HepG2 (cell line): ENCODE measurements around the gene SERPINB11. TPM values are rescaled to one million over a fixed set of nuclear protein-coding genes. Genes with fewer than 3 reads are reported as not detected.

ENCODE experiments used
- ATAC-seq: fragments of 200-7000 bp; cut with Tn5 transposase; 3 replicates; pipeline ENCODE4 v1.9.1; 2020; ENCODE audit warnings: mild to moderate bottlenecking, moderate library complexity
- BruUV-seq: library from RNA; stranded (reverse); fragments of 400-500 nt; replicated peaks from 2 replicates; lab custom pipeline; 2021; lab: Mats Ljungman, UMichigan
- CTCF ChIA-PET: fragments of 300-600 bp; formaldehyde crosslinking; extraction: SDS; loops from one replicate; lab custom pipeline; 2021; ENCODE audit warnings: low total read pairs, inconsistent platforms, low intra/inter-chr PET ratio; lab: Yijun Ruan, JAX
- POLR2A ChIA-PET: fragments of 350-600 bp; sonication (Branson Sonifier 250); formaldehyde crosslinking; loops from one replicate; lab custom pipeline; 2020; ENCODE audit warnings: antibody characterized with exemption, inconsistent platforms; lab: Yijun Ruan, JAX
- DNase-seq: peaks from one replicate; pipeline ENCODE4 v3.0.0-alpha.2; 2015; ENCODE audit warnings: low spot score
- FAIRE-seq: peaks from 3 replicates; lab custom pipeline; 2011; peaks lifted over from hg19 to GRCh38; lab: Jason Lieb, UNC
- H2AFZ ChIP-seq: one replicate; pipeline ENCODE4 v1.6.1; 2011; ENCODE audit warnings: low read length, inconsistent platforms
- H3K27ac ChIP-seq: fragments of 300-600 bp; 3 replicates; pipeline ENCODE4 v1.8.0; 2011; ENCODE audit warnings: mixed run types, mild to moderate bottlenecking, mixed read lengths, low read length, inconsistent platforms; ENCODE audit not compliant: insufficient read depth; ENCODE audit errors: extremely low read length
- H3K27me3 ChIP-seq, 2 experiments: fragments of 200-600 bp in 1 of 2; 2 replicates in 1 of 2; 3 replicates in 1 of 2; pipeline versions ENCODE4 v1.6.0 to v1.8.0; 2011; ENCODE audit warnings: low read length in 2 of 2, mild to moderate bottlenecking in 2 of 2, moderate library complexity in 2 of 2, inconsistent platforms in 1 of 2; ENCODE audit not compliant: insufficient read depth in 2 of 2, control insufficient read depth in 1 of 2
- H3K36me3 ChIP-seq, 2 experiments: fragments of 200-600 bp in 1 of 2; replicated peaks in 1 of 2; 2 replicates in 1 of 2; 3 replicates in 1 of 2; pipeline versions ENCODE4 v1.5.1 to v1.8.0; 2011; ENCODE audit warnings: low read length in 2 of 2, inconsistent platforms in 1 of 2; ENCODE audit not compliant: insufficient read depth in 2 of 2, control insufficient read depth in 1 of 2
- H3K4me1 ChIP-seq: 2 replicates; pipeline ENCODE4 v1.5.1; 2012; ENCODE audit warnings: low read length, inconsistent platforms; ENCODE audit not compliant: insufficient read depth
- H3K4me2 ChIP-seq: 2 replicates; pipeline ENCODE4 v1.6.0; 2011; ENCODE audit warnings: low read depth, low read length, inconsistent platforms
- H3K4me3 ChIP-seq, 3 experiments: fragments of 200-600 bp in 1 of 3; sonication (generic), shearing (Covaris generic) in 1 of 3; replicated peaks in 1 of 3; 2 replicates each; pipeline ENCODE4 v1.5.1; 2011 to 2016; ENCODE audit warnings: low read length in 3 of 3, inconsistent platforms in 2 of 3, low read depth in 2 of 3, mild to moderate bottlenecking in 2 of 3, control low read depth in 1 of 3, mixed read lengths in 1 of 3; ENCODE audit not compliant: insufficient read depth in 1 of 3
- H3K79me2 ChIP-seq: one replicate; pipeline ENCODE4 v1.6.1; 2011; ENCODE audit warnings: low read length, inconsistent platforms; ENCODE audit not compliant: insufficient read depth
- H3K9ac ChIP-seq: 2 replicates; pipeline ENCODE4 v1.6.0; 2011; ENCODE audit warnings: mild to moderate bottlenecking, low read depth, low read length, inconsistent platforms; ENCODE audit not compliant: insufficient read depth
- H3K9me3 ChIP-seq: 2 replicates; pipeline ENCODE4 v1.5.1; 2012; ENCODE audit warnings: mild to moderate bottlenecking, low read length
- H4K20me1 ChIP-seq: 2 replicates; pipeline ENCODE4 v1.6.0; 2011; ENCODE audit warnings: inconsistent platforms, mild to moderate bottlenecking, low read length, moderate library complexity; ENCODE audit not compliant: insufficient read depth
- CERS6 ChIP-seq: sonication (generic); formaldehyde crosslinking; IDR thresholded peaks from 2 replicates; pipeline ENCODE4 v1.5.0; 2020; ENCODE audit warnings: missing genetic modification reagents
- GTF3A ChIP-seq: sonication (generic); formaldehyde crosslinking; conservative IDR thresholded peaks from 2 replicates; pipeline ENCODE4 v1.4.0; 2020; ENCODE audit warnings: mild to moderate bottlenecking, missing genetic modification reagents
- KLF11 ChIP-seq: IDR thresholded peaks from 2 replicates; pipeline ENCODE4 v1.6.1; 2016; ENCODE audit warnings: missing compliant biosample characterization
- KLF15 ChIP-seq: sonication (generic); formaldehyde crosslinking; IDR thresholded peaks from 2 replicates; pipeline ENCODE4 v1.8.1; 2023; ENCODE audit warnings: borderline replicate concordance, mild to moderate bottlenecking, inconsistent platforms, missing genetic modification reagents, mixed read lengths
- NCOA2 ChIP-seq: sonication (generic); formaldehyde crosslinking; IDR thresholded peaks from 2 replicates; pipeline ENCODE4 v1.8.0; 2022; ENCODE audit warnings: inconsistent platforms
- NFYC ChIP-seq: IDR thresholded peaks from 2 replicates; pipeline ENCODE4 v1.6.1; 2016; ENCODE audit warnings: missing genetic modification reagents, missing compliant biosample characterization
- ONECUT2 ChIP-seq: sonication (generic); formaldehyde crosslinking; IDR thresholded peaks from 2 replicates; pipeline ENCODE4 v1.4.0; 2020; ENCODE audit warnings: missing genetic modification reagents
- PREB ChIP-seq: sonication (generic); formaldehyde crosslinking; IDR thresholded peaks from 2 replicates; pipeline ENCODE4 v1.4.0; 2020; ENCODE audit warnings: missing genetic modification reagents
- TEF ChIP-seq: sonication (generic); formaldehyde crosslinking; IDR thresholded peaks from 2 replicates; pipeline ENCODE4 v1.5.0; 2020; ENCODE audit warnings: missing genetic modification reagents
- WIZ ChIP-seq: sonication (generic); formaldehyde crosslinking; IDR thresholded peaks from 2 replicates; pipeline ENCODE4 v1.5.1; 2020; ENCODE audit warnings: mild to moderate bottlenecking, missing genetic modification reagents
- YEATS2 ChIP-seq: sonication (generic); formaldehyde crosslinking; IDR thresholded peaks from 2 replicates; pipeline ENCODE4 v1.4.0; 2020; ENCODE audit warnings: missing genetic modification reagents, borderline replicate concordance
- ZNF136 ChIP-seq: sonication (generic); formaldehyde crosslinking; IDR thresholded peaks from 2 replicates; pipeline ENCODE4 v1.8.1; 2022; ENCODE audit warnings: low read depth, mild to moderate bottlenecking, moderate library complexity, missing genetic modification reagents
- ZNF710 ChIP-seq: sonication (generic); formaldehyde crosslinking; IDR thresholded peaks from 2 replicates; pipeline ENCODE4 v1.5.0; 2020; ENCODE audit warnings: mild to moderate bottlenecking, missing genetic modification reagents, borderline replicate concordance
- WGBS: methylation state at CpG from one replicate; pipeline ENCODE4 v1.1.6; 2017; ENCODE audit warnings: low lambda C conversion rate; 5-methylcytosine and 5-hydroxymethylcytosine counted together
- in situ Hi-C: cut with HindIII; loops from 2 replicates; pipeline ENCODE4 v1.10.0; 2017; ENCODE audit warnings: low pct_unique_long_range_greater_than_20kb; ENCODE audit not compliant: extremely low pct_ligation_motif_present
- intact Hi-C: fragments of 100-400 bp; cut with micrococcal nuclease; formaldehyde crosslinking; loops from one replicate; pipeline ENCODE4 v1.10.0; 2022; ENCODE audit not compliant: unreplicated experiment
- polyA plus RNA-seq, 8 experiments: library from polyadenylated mRNA; depleted of rRNA in 3 of 8; stranded (reverse) in 7 of 8; unstranded in 1 of 8; fragments of >200 nt; fragmentation: Illumina TruSeq in 4 of 8; extraction: Trizol in 4 of 8; gene quantifications; 2 replicates each; pipeline versions ENCODE4 v1.2.1 to v1.2.3, GENCODE V29; 2011 to 2016; ENCODE audit warnings: low read depth in 4 of 8, missing spikeins in 1 of 8, mixed read lengths in 1 of 8; ENCODE audit not compliant: insufficient read depth in 1 of 8
- total RNA-seq, 5 experiments: library from RNA; depleted of rRNA; stranded (reverse); fragments of >200 nt; fragmentation: Illumina TruSeq; extraction: Trizol; gene quantifications; 2 replicates each; pipeline ENCODE4 v1.2.3, GENCODE V29; 2016; ENCODE audit warnings: low read depth in 1 of 5

The SERPINB11 gene
- total and polyA plus RNA-seq, 2 of the 13 experiments (the other 11 are each of a cell fraction or from before 2014, with no cell fraction given) = not detected

- no peak for ATAC-seq
- in situ Hi-C loops = no loop called here
- ChIA-PET CTCF (no interaction called here), POLR2A (no interaction called here)
- Histone ChIP-seq H3K4me1 (no peaks in the 10 kb centered on the region), H3K27ac (no peak overlapping the region), H3K27me3 (no peaks in the 10 kb centered on the region), H3K4me3 (no peak overlapping the region), H2AFZ (no peak overlapping the region), H3K9ac (no peak overlapping the region), H3K4me2 (no peak overlapping the region), H4K20me1 (no peaks in the 10 kb centered on the region), H3K36me3 (no peaks in the 10 kb centered on the region), H3K9me3 (peaks cover 15% of the 10 kb centered on the region; the same call in 1 of the 2 replicates), H3K79me2 (no peaks in the 10 kb centered on the region)
- WGBS = 21% methylated on average over 3 of the region's 3 CpGs
- intact Hi-C loops = no loop called here
- DNase-seq = no peak
- no peak for TF ChIP-seq PREB
- TF ChIP-seq TEF (CRISPR knock-in tag) = no peak
- BruUV-seq = no TSS peak
- FAIRE-seq = no peak
Observed at GRCh38 chr18:63708650-63709049, 5.9 kb downstream of the SERPINB11 start.

GRCh38 chr18:63725682-63726480, 23.1 kb downstream of the SERPINB11 start:
- Histone ChIP-seq H3K4me2 (no peak overlapping the region), H3K79me2 (no peaks in the 10 kb centered on the region), H3K27ac (no peak overlapping the region), H3K27me3 (no peaks in the 10 kb centered on the region; a peak in 1 of 5 replicates), H3K4me1 (no peaks in the 10 kb centered on the region), H4K20me1 (no peaks in the 10 kb centered on the region), H2AFZ (no peak overlapping the region), H3K9ac (no peak overlapping the region), H3K9me3 (no peaks in the 10 kb centered on the region), H3K4me3 (no peak overlapping the region), H3K36me3 (no peaks in the 10 kb centered on the region)
- BruUV-seq = no TSS peak
- POLR2A ChIA-PET = no interaction called here
- DNase-seq (no peak), FAIRE-seq (no peak), ATAC-seq (no peak)
- 7% methylated on average over 3 of the region's 3 CpGs for WGBS
- in situ Hi-C loops = no loop called here
- intact Hi-C loops = no loop called here
- CTCF ChIA-PET = no interaction called here
- TF ChIP-seq ZNF136 (no peak), KLF15 (no peak), NCOA2 (CRISPR knock-in tag) (no peak), CERS6 (CRISPR knock-in tag) (no peak), ONECUT2 (no peak), YEATS2 (CRISPR knock-in tag) (no peak), GTF3A (CRISPR knock-in tag) (no peak), WIZ (CRISPR knock-in tag) (no peak), NFYC (CRISPR knock-in tag) (no peak), ZNF710 (no peak), KLF11 (CRISPR knock-in tag) (no peak)
